T-cell (primary cell): Measurements from ENCODE around the gene RNASEH1. TPM values are rescaled to one million over a fixed set of nuclear protein-coding genes. Genes with fewer than 3 reads are reported as not detected.
"Not testable (repeated sequence)": the region's sequence is repeated elsewhere in the genome, so short reads cannot be mapped to it uniquely, and the experiment has no call there.

ENCODE experiments used
- ATAC-seq, 4 experiments: fragments of 200-7000 bp in 3 of 4; fragments of 150-1000 bp in 1 of 4; cut with Tn5 transposase; replicated peaks in 1 of 4; 1 replicate in 3 of 4; 2 replicates in 1 of 4; pipeline ENCODE4 v1.10.0; 2021; ENCODE audit warnings: moderate library complexity in 3 of 4, mild to moderate bottlenecking in 2 of 4, moderate number of reproducible peaks in 1 of 4
- CTCF ChIA-PET, 2 donors: fragments of 300-600 bp; sonication (Branson Sonifier 250); formaldehyde crosslinking; loops; one replicate each; lab custom pipeline; 2022; ENCODE audit warnings: antibody characterized with exemption in 2 of 2; lab: Charles Lee
- POLR2A ChIA-PET, 2 donors: fragments of 300-600 bp; sonication (Branson Sonifier 250); formaldehyde crosslinking; loops; one replicate each; lab custom pipeline; 2022; ENCODE audit warnings: antibody characterized with exemption in 2 of 2; lab: Charles Lee
- DNase-seq, 35 experiments: peaks; one replicate each; pipeline versions ENCODE4 v3.0.0 to v3.0.0-alpha.2; 2013 to 2023
- H3K27ac ChIP-seq: one replicate; pipeline ENCODE4 v1.5.1; 2013; ENCODE audit warnings: low read length
- H3K27me3 ChIP-seq, 2 experiments: replicated peaks in 1 of 2; 1 replicate in 1 of 2; 2 replicates in 1 of 2; pipeline versions ENCODE4 v1.6.1 to v1.7.0; 2013; ENCODE audit warnings: low read length in 1 of 2, mixed read lengths in 1 of 2; ENCODE audit not compliant: control insufficient read depth in 2 of 2, insufficient read depth in 2 of 2; ENCODE audit errors: extremely low read depth in 1 of 2
- H3K36me3 ChIP-seq, 2 donors: 1 replicate in 1 of 2; 2 replicates in 1 of 2; pipeline versions ENCODE4 v1.6.1 to v1.7.0; 2013; ENCODE audit warnings: low read length in 1 of 2; ENCODE audit not compliant: control insufficient read depth in 2 of 2, insufficient read depth in 1 of 2; ENCODE audit errors: extremely low read depth in 1 of 2
- H3K4me1 ChIP-seq, 2 experiments: 1 replicate in 1 of 2; 2 replicates in 1 of 2; pipeline versions ENCODE4 v1.6.1 to v1.7.0; 2013; ENCODE audit warnings: low read length in 2 of 2, mixed read lengths in 1 of 2; ENCODE audit not compliant: insufficient read depth in 2 of 2, control insufficient read depth in 1 of 2; ENCODE audit errors: extremely low read depth in 1 of 2
- H3K4me3 ChIP-seq, 2 donors: 1 replicate in 1 of 2; 2 replicates in 1 of 2; pipeline versions ENCODE4 v1.5.1 to v1.7.0; 2013; ENCODE audit warnings: mild to moderate bottlenecking in 2 of 2, low read length in 1 of 2, moderate library complexity in 1 of 2; ENCODE audit not compliant: control insufficient read depth in 1 of 2; ENCODE audit errors: extremely low read depth in 1 of 2
- H3K9me3 ChIP-seq: 2 replicates; pipeline ENCODE4 v1.7.0; 2013
- H3K27ac Mint-ChIP-seq, 2 donors: one replicate each; pipeline ENCODE4 v1.8.0; 2020 to 2021; ENCODE audit warnings: mild to moderate bottlenecking in 2 of 2, mixed read lengths in 2 of 2
- H3K27me3 Mint-ChIP-seq, 2 donors: one replicate each; pipeline ENCODE4 v1.8.0; 2021 to 2022; ENCODE audit warnings: mixed read lengths in 2 of 2
- H3K36me3 Mint-ChIP-seq: one replicate; pipeline ENCODE4 v1.8.0; 2021; ENCODE audit warnings: mixed read lengths
- H3K4me1 Mint-ChIP-seq, 3 donors: one replicate each; pipeline ENCODE4 v1.8.0; 2020 to 2022; ENCODE audit warnings: mixed read lengths in 3 of 3, mild to moderate bottlenecking in 1 of 3
- H3K4me3 Mint-ChIP-seq, 3 donors: one replicate each; pipeline ENCODE4 v1.8.0; 2020 to 2022; ENCODE audit warnings: mild to moderate bottlenecking in 3 of 3, mixed read lengths in 3 of 3, moderate library complexity in 3 of 3
- H3K9me3 Mint-ChIP-seq, 3 donors: one replicate each; pipeline ENCODE4 v1.8.0; 2020 to 2022; ENCODE audit warnings: mixed read lengths in 3 of 3
- WGBS: methylation state at CpG from one replicate; pipeline ENCODE4 v1.1.5; 2013; ENCODE audit warnings: missing lambda C conversion rate; ENCODE audit not compliant: insufficient coverage; 5-methylcytosine and 5-hydroxymethylcytosine counted together
- total RNA-seq, 35 experiments: library from RNA in 6 of 35; stranded (reverse) in 6 of 35; fragments of 120-200 nt in 1 of 35; gene quantifications; one replicate each; pipeline versions ENCODE4 v1.2.1 to v1.2.4 and lab custom pipeline; 2013 to 2026

The RNASEH1 gene
- total RNA-seq, 5 donors from 2014 or later (not counting 1 experiment from before 2014, with no cell fraction given), result 24.1 to 28.4 (median 25.2) TPM

GRCh38 chr2:3575534-3576262, 17.6 kb upstream of the RNASEH1 start:
- Histone ChIP-seq H3K4me3 (peak overlapping the region; percentile 66 to 86), H3K27me3 (no peaks in the 10 kb centered on the region), H3K36me3 (peaks cover 0 to 39% of the 10 kb centered on the region in 2 donors), H3K27ac (peak overlapping the region; percentile 90), H3K9me3 (no peaks in the 10 kb centered on the region), H3K4me1 (peaks cover 18 to 23% of the 10 kb centered on the region in 2 experiments)
- ATAC-seq (peak; percentile 31 to 58 (median 46)), DNase-seq (peak in 27 of 35 experiments; percentile 7 to 54 (median 25))
- peak overlapping the region; percentile 93 to 96 for H3K27ac Mint-ChIP-seq
- H3K4me1 Mint-ChIP-seq, result peaks cover 45 to 51% (median 51%) of the 10 kb centered on the region in 3 donors
- CTCF ChIA-PET, result interaction anchor here in 1 of 2 donors (2.8 kb wide), 1 partner anchor 17 kb away, joined by 10 read pairs; the partner anchor contains the start of gene RNASEH1
- H3K4me3 Mint-ChIP-seq, result peak overlapping the region; percentile 84 to 90 (median 86)
- H3K27me3 Mint-ChIP-seq, result no peaks in the 10 kb centered on the region
- H3K36me3 Mint-ChIP-seq, result peaks cover 45% of the 10 kb centered on the region
- H3K9me3 Mint-ChIP-seq, result no peaks in the 10 kb centered on the region
- WGBS, result 0% methylated on average over 47 of the region's 54 CpGs
- POLR2A ChIA-PET, result interaction anchor here in 1 of 2 donors (1.6 kb wide), 1 partner anchor 17 kb away, joined by 4 read pairs; the partner anchor contains the start of gene RNASEH1

GRCh38 chr2:3574155-3574554, 16.0 kb upstream of the RNASEH1 start:
- Mint-ChIP-seq H3K36me3 (peaks cover 29% of the 10 kb centered on the region), H3K9me3 (no peaks in the 10 kb centered on the region), H3K27me3 (no peaks in the 10 kb centered on the region), H3K4me1 (peaks cover 40 to 41% (median 41%) of the 10 kb centered on the region in 3 donors), H3K27ac (peak overlapping the region in 1 of 2 donors; percentile 96), H3K4me3 (peak overlapping the region; percentile 84 to 90 (median 86))
- H3K9me3 ChIP-seq, result no peaks in the 10 kb centered on the region
- no peak for ATAC-seq
- H3K4me3 ChIP-seq, result no peak overlapping the region
- H3K36me3 ChIP-seq, result peaks cover 0 to 23% of the 10 kb centered on the region in 2 donors
- no peak overlapping the region for H3K27ac ChIP-seq
- no peaks in the 10 kb centered on the region for H3K27me3 ChIP-seq
- CTCF ChIA-PET, result interaction anchor here (0.6 to 2.8 kb wide), 2 partner anchors 16 to 1725 kb away, joined by 3 to 10 read pairs; partner anchors contain the start of gene RNASEH1 (in 1 of the 2)
- H3K4me1 ChIP-seq, result peaks cover 18 to 23% of the 10 kb centered on the region in 2 experiments
- POLR2A ChIA-PET, result interaction anchor here in 1 of 2 donors (0.7 kb wide), 1 partner anchor 56 kb away, joined by 4 read pairs; no protein-coding TSS in a partner anchor
- 92% methylated on average over 5 of the region's 11 CpGs for WGBS
- no peak for DNase-seq

GRCh38 chr2:3572620-3573019, 14.5 kb upstream of the RNASEH1 start:
- Mint-ChIP-seq H3K27ac (no peak overlapping the region), H3K27me3 (no peaks in the 10 kb centered on the region), H3K4me1 (peaks cover 24 to 26% (median 25%) of the 10 kb centered on the region in 3 donors), H3K4me3 (no peak overlapping the region), H3K36me3 (peaks cover 18% of the 10 kb centered on the region), H3K9me3 (no peaks in the 10 kb centered on the region)
- no peak for DNase-seq
- ChIA-PET POLR2A (no interaction called here), CTCF (no interaction called here)
- H3K9me3 ChIP-seq, result no peaks in the 10 kb centered on the region
- no peak overlapping the region for H3K27ac ChIP-seq
- H3K27me3 ChIP-seq, result no peaks in the 10 kb centered on the region
- H3K4me1 ChIP-seq, result peaks cover 10 to 23% of the 10 kb centered on the region in 2 experiments
- 100% methylated on average over 1 of the region's 2 CpGs for WGBS
- H3K36me3 ChIP-seq, result peaks cover 0 to 11% of the 10 kb centered on the region in 2 donors
- H3K4me3 ChIP-seq, result no peak overlapping the region
- no peak for ATAC-seq

- Histone ChIP-seq H3K4me1 (peaks cover 5 to 12% of the 10 kb centered on the region in 2 experiments), H3K27ac (no peak overlapping the region), H3K27me3 (no peaks in the 10 kb centered on the region), H3K36me3 (peaks cover 0 to 3% of the 10 kb centered on the region in 2 donors), H3K9me3 (no peaks in the 10 kb centered on the region), H3K4me3 (no peak overlapping the region)
- Mint-ChIP-seq H3K9me3 (no peaks in the 10 kb centered on the region), H3K27ac (no peak overlapping the region), H3K4me1 (peaks cover 11 to 13% (median 12%) of the 10 kb centered on the region in 3 donors), H3K36me3 (peaks cover 5% of the 10 kb centered on the region), H3K4me3 (no peak overlapping the region), H3K27me3 (no peaks in the 10 kb centered on the region)
- POLR2A ChIA-PET, result interaction anchor here in 1 of 2 donors (0.7 kb wide), 1 partner anchor 320 kb away, joined by 4 read pairs; no protein-coding TSS in a partner anchor
- no peak for DNase-seq
- ATAC-seq, result no peak
- WGBS, result 100% methylated on average over 1 of the region's 8 CpGs
- CTCF ChIA-PET, result interaction anchor here in 1 of 2 donors (0.6 kb wide), 1 partner anchor 13 kb away, joined by 3 read pairs; no protein-coding TSS in a partner anchor
Measured at GRCh38 chr2:3571284-3571683, 13.2 kb upstream of the RNASEH1 start.

- H3K36me3 ChIP-seq, H3K27ac Mint-ChIP-seq, H3K4me3 Mint-ChIP-seq, H3K36me3 Mint-ChIP-seq, H3K9me3 ChIP-seq, H3K27me3 ChIP-seq, H3K9me3 Mint-ChIP-seq, H3K4me1 Mint-ChIP-seq, CTCF ChIA-PET, ATAC-seq, H3K4me1 ChIP-seq, H3K27ac ChIP-seq, DNase-seq, H3K27me3 Mint-ChIP-seq, H3K4me3 ChIP-seq: not testable (repeated sequence)
- POLR2A ChIA-PET, result interaction anchor here in 1 of 2 donors (0.6 kb wide), 1 partner anchor 10 kb away, joined by 3 read pairs; no protein-coding TSS in a partner anchor
- no CpG with 5 or more reads among the region's 23 CpGs for WGBS
Measured at GRCh38 chr2:3569656-3570055, 11.5 kb upstream of the RNASEH1 start.

- POLR2A ChIA-PET, result no interaction called here
- Histone ChIP-seq H3K4me3 (no peak overlapping the region), H3K27me3 (no peaks in the 10 kb centered on the region), H3K4me1 (no peaks in the 10 kb centered on the region), H3K27ac (no peak overlapping the region), H3K9me3 (no peaks in the 10 kb centered on the region), H3K36me3 (peaks cover 3 to 5% of the 10 kb centered on the region in 2 donors)
- CTCF ChIA-PET, result no interaction called here
- 94% methylated on average over 9 of the region's 9 CpGs for WGBS
- H3K4me1 Mint-ChIP-seq, result no peaks in the 10 kb centered on the region
- DNase-seq (no peak), ATAC-seq (no peak)
- no peak overlapping the region for H3K4me3 Mint-ChIP-seq
- no peaks in the 10 kb centered on the region for H3K27me3 Mint-ChIP-seq
- no peak overlapping the region for H3K27ac Mint-ChIP-seq
- H3K36me3 Mint-ChIP-seq, result peaks cover 3% of the 10 kb centered on the region
- H3K9me3 Mint-ChIP-seq, result no peaks in the 10 kb centered on the region
Measured at GRCh38 chr2:3566806-3567205, 8.7 kb upstream of the RNASEH1 start.
